HepG2 (cell line): ENCODE results near the gene CYP27A1. TPM values are rescaled to one million over a fixed set of nuclear protein-coding genes. Genes with fewer than 3 reads are reported as not detected.

ENCODE experiments used
- FOSL2 ChIP-seq: sonication (generic); formaldehyde crosslinking; IDR thresholded peaks from 2 replicates; pipeline ENCODE4 v1.4.0; 2020; ENCODE audit warnings: missing genetic modification reagents
- FOXC1 ChIP-seq: sonication (generic); formaldehyde crosslinking; IDR thresholded peaks from 2 replicates; pipeline ENCODE4 v1.8.0; 2022; ENCODE audit warnings: mild to moderate bottlenecking, missing genetic modification reagents, borderline replicate concordance
- NCOA5 ChIP-seq: sonication (generic); formaldehyde crosslinking; IDR thresholded peaks from 2 replicates; pipeline ENCODE4 v1.4.0; 2020; ENCODE audit warnings: missing genetic modification reagents
- SAP130 ChIP-seq: IDR thresholded peaks from 2 replicates; pipeline ENCODE4 v1.6.1; 2016; ENCODE audit warnings: low read depth
- SKI ChIP-seq: fragments of 450-650 bp; IDR thresholded peaks from one replicate; pipeline ENCODE4 v1.6.1; 2018; ENCODE audit warnings: mild to moderate bottlenecking; ENCODE audit not compliant: partially characterized antibody
- SUZ12 ChIP-seq: fragments of 150-350 bp; IDR thresholded peaks from 2 replicates; pipeline ENCODE4 v1.6.1; 2014; ENCODE audit warnings: low read depth, low read length
- ZNF644 ChIP-seq: IDR thresholded peaks from 2 replicates; pipeline ENCODE4 v1.6.1; 2016; ENCODE audit warnings: low read depth
- ZNF878 ChIP-seq: sonication (generic); formaldehyde crosslinking; IDR thresholded peaks from 2 replicates; pipeline ENCODE4 v1.8.1; 2023; ENCODE audit warnings: mild to moderate bottlenecking, missing genetic modification reagents, moderate library complexity
- polyA plus RNA-seq, 8 experiments: library from polyadenylated mRNA; depleted of rRNA in 3 of 8; stranded (reverse) in 7 of 8; unstranded in 1 of 8; fragments of >200 nt; fragmentation: Illumina TruSeq in 4 of 8; extraction: Trizol in 4 of 8; gene quantifications; 2 replicates each; pipeline versions ENCODE4 v1.2.1 to v1.2.3, GENCODE V29; 2011 to 2016; ENCODE audit warnings: low read depth in 4 of 8, missing spikeins in 1 of 8, mixed read lengths in 1 of 8; ENCODE audit not compliant: insufficient read depth in 1 of 8
- total RNA-seq, 5 experiments: library from RNA; depleted of rRNA; stranded (reverse); fragments of >200 nt; fragmentation: Illumina TruSeq; extraction: Trizol; gene quantifications; 2 replicates each; pipeline ENCODE4 v1.2.3, GENCODE V29; 2016; ENCODE audit warnings: low read depth in 1 of 5
- TF ChIP-seq, protein P1 (sequence below): sonication (generic); formaldehyde crosslinking; IDR thresholded peaks from 2 replicates; pipeline ENCODE4 v1.5.0; 2020; ENCODE audit warnings: mild to moderate bottlenecking, missing genetic modification reagents, borderline replicate concordance
- TF ChIP-seq, protein P2 (sequence below): IDR thresholded peaks from 2 replicates; pipeline ENCODE4 v1.6.1; 2016

Gene CYP27A1
- total and polyA plus RNA-seq, 2 of the 13 experiments (the other 11 are each of a cell fraction or from before 2014, with no cell fraction given), result 157 to 266 TPM

DNA sequence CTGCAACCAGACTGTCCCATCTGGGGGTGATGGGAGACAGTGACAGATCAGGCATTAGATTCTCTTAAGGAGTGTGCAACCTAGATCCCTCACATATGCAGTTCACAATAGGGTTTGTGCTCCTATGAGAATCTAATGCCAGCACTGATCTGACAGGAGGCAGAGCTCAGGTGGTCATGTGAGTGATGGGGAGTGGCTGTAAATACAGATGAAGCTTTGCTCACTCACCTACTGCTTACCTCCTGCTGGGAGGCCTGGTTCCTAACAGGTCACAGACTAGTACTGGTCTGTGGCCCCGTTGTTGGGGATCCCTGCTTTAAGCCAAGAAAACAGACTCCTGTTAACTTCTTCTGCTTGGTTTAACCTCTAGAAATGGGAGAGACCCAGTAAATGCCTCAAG lies 3.2 kb downstream of the CYP27A1 start (continued):
- TF ChIP-seq, protein P1, sequence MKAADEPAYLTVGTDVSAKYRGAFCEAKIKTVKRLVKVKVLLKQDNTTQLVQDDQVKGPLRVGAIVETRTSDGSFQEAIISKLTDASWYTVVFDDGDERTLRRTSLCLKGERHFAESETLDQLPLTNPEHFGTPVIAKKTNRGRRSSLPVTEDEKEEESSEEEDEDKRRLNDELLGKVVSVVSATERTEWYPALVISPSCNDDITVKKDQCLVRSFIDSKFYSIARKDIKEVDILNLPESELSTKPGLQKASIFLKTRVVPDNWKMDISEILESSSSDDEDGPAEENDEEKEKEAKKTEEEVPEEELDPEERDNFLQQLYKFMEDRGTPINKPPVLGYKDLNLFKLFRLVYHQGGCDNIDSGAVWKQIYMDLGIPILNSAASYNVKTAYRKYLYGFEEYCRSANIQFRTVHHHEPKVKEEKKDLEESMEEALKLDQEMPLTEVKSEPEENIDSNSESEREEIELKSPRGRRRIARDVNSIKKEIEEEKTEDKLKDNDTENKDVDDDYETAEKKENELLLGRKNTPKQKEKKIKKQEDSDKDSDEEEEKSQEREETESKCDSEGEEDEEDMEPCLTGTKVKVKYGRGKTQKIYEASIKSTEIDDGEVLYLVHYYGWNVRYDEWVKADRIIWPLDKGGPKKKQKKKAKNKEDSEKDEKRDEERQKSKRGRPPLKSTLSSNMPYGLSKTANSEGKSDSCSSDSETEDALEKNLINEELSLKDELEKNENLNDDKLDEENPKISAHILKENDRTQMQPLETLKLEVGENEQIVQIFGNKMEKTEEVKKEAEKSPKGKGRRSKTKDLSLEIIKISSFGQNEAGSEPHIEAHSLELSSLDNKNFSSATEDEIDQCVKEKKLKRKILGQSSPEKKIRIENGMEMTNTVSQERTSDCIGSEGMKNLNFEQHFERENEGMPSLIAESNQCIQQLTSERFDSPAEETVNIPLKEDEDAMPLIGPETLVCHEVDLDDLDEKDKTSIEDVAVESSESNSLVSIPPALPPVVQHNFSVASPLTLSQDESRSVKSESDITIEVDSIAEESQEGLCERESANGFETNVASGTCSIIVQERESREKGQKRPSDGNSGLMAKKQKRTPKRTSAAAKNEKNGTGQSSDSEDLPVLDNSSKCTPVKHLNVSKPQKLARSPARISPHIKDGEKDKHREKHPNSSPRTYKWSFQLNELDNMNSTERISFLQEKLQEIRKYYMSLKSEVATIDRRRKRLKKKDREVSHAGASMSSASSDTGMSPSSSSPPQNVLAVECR (CRISPR knock-in tag), result peak; percentile 41
- TF ChIP-seq ZNF644 (CRISPR knock-in tag) (0 out of 2 replicates have a peak, but pooled peaks have one; percentile 13), ZNF878 (CRISPR knock-in tag) (0 out of 2 replicates have a peak, but pooled peaks have one; percentile 35), FOSL2 (CRISPR knock-in tag) (0 out of 2 replicates have a peak, but pooled peaks have one; percentile 7), SKI (no peak), FOXC1 (CRISPR knock-in tag) (0 out of 2 replicates have a peak, but pooled peaks have one; percentile 45), SUZ12 (no peak), SAP130 (peak; percentile 62), NCOA5 (CRISPR knock-in tag) (no peak)
- TF ChIP-seq, protein P2, sequence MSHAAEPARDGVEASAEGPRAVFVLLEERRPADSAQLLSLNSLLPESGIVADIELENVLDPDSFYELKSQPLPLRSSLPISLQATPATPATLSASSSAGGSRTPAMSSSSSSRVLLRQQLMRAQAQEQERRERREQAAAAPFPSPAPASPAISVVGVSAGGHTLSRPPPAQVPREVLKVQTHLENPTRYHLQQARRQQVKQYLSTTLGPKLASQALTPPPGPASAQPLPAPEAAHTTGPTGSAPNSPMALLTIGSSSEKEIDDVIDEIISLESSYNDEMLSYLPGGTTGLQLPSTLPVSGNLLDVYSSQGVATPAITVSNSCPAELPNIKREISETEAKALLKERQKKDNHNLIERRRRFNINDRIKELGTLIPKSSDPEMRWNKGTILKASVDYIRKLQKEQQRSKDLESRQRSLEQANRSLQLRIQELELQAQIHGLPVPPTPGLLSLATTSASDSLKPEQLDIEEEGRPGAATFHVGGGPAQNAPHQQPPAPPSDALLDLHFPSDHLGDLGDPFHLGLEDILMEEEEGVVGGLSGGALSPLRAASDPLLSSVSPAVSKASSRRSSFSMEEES (CRISPR knock-in tag), result peak; percentile 59; the same call in 1 of the 2 replicates
